PFSK-1 (cell line): ENCODE results near the gene IFT88.

Experiments used
- FOXP2 ChIP-seq: optimal IDR thresholded peaks from 2 replicates; pipeline ENCODE3; 2011; ENCODE audit warnings: borderline replicate concordance, control low read depth, inconsistent platforms; ENCODE audit not compliant: insufficient read depth; ENCODE audit errors: extremely low read length, extremely low read depth
- POLR2AphosphoS5 ChIP-seq: IDR thresholded peaks from 2 replicates; pipeline ENCODE4 v1.6.1; 2012; ENCODE audit warnings: low read depth, mild to moderate bottlenecking, control low read depth, low read length, moderate library complexity
- SIN3A ChIP-seq: IDR thresholded peaks from 2 replicates; pipeline ENCODE4 v1.6.1; 2012; ENCODE audit warnings: mild to moderate bottlenecking, low read length, moderate library complexity, borderline replicate concordance; ENCODE audit not compliant: insufficient read depth
- TAF1 ChIP-seq: IDR thresholded peaks from 2 replicates; pipeline ENCODE4 v1.6.1; 2012; ENCODE audit warnings: low read length, control low read depth, borderline replicate concordance; ENCODE audit not compliant: insufficient read depth
- TF ChIP-seq, protein P1 (sequence below), 2 experiments: IDR thresholded peaks; 2 replicates each; pipeline versions ENCODE4 v1.6.1 to v1.8.0; 2011 to 2012; ENCODE audit warnings: low read depth in 2 of 2, low read length in 2 of 2, control low read depth in 1 of 2, inconsistent platforms in 1 of 2, mild to moderate bottlenecking in 1 of 2, moderate library complexity in 1 of 2; ENCODE audit not compliant: insufficient read depth in 1 of 2

- peak; percentile 40; the same call in 1 of the 2 replicates for TF ChIP-seq POLR2AphosphoS5
- TF ChIP-seq, protein P1, sequence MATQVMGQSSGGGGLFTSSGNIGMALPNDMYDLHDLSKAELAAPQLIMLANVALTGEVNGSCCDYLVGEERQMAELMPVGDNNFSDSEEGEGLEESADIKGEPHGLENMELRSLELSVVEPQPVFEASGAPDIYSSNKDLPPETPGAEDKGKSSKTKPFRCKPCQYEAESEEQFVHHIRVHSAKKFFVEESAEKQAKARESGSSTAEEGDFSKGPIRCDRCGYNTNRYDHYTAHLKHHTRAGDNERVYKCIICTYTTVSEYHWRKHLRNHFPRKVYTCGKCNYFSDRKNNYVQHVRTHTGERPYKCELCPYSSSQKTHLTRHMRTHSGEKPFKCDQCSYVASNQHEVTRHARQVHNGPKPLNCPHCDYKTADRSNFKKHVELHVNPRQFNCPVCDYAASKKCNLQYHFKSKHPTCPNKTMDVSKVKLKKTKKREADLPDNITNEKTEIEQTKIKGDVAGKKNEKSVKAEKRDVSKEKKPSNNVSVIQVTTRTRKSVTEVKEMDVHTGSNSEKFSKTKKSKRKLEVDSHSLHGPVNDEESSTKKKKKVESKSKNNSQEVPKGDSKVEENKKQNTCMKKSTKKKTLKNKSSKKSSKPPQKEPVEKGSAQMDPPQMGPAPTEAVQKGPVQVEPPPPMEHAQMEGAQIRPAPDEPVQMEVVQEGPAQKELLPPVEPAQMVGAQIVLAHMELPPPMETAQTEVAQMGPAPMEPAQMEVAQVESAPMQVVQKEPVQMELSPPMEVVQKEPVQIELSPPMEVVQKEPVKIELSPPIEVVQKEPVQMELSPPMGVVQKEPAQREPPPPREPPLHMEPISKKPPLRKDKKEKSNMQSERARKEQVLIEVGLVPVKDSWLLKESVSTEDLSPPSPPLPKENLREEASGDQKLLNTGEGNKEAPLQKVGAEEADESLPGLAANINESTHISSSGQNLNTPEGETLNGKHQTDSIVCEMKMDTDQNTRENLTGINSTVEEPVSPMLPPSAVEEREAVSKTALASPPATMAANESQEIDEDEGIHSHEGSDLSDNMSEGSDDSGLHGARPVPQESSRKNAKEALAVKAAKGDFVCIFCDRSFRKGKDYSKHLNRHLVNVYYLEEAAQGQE (IDR thresholded peaks at IDR 0.05; ENCODE audit: insufficient read depth in 1 of 2, low read depth in 2 of 2, low read length in 2 of 2) = no peak
- TF ChIP-seq FOXP2 = no peak
- TF ChIP-seq SIN3A = no peak
- no peak for TF ChIP-seq TAF1
Observed at GRCh38 chr13:20566898-20567874, at the start of gene IFT88.
